GM19025 (cell line): ENCODE data around the gene ZNF484.

Experiments used
- ATAC-seq: cut with Tn5 transposase; IDR thresholded peaks from one replicate; pipeline ENCODE4 v1.9.1; 2021; ENCODE audit warnings: mild to moderate bottlenecking, low read depth, moderate library complexity; ENCODE audit not compliant: unreplicated experiment

ZNF484 gene

DNA sequence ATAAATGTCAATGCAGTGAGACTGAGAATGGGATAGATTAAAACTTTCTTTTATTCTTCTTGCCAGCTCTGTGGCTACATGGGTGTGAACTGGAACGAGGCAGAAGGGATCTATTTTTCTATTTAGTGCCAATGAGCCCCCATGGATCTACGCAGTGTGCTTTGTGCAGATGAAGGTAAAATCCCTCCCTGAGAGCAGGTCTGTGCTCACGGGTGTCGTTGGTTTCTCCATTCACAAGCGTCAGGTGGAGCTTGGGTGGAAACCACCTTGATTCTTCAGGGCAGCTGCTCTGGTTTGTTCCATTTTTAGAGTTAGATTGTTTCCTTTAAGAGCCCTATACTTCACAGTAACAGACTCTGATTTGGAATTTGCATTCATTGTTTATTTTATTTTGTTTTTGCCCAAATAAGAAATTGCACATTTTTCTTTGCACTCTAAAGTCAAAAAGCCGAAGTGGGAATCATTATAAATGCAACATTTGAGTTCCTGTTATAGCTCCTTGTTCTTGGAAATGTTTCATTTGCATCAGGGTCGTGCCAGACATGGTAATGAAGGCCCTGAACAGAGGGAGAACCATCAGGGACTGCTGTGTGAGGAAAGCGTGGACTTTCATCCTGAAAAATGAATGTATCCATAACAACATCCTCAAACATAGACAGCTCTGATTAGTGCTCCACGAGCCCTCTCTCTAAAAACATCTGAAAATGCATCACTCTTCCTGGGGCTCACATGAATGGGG is 82.1 kb downstream of the ZNF484 start:
- ATAC-seq = no peak
